Stimulated activated CD8-positive, alpha-beta memory T cell treated with anti-CD3 and anti-CD28 coated beads, Interleukin-4, amount 100 ng/mL, for 48 hours (primary cell): ENCODE data around the gene MYLK2.
"Not testable (repeated sequence)": the region's sequence is repeated elsewhere in the genome, so short reads cannot be mapped to it uniquely, and the experiment has no call there.

Experiments
- DNase-seq: peaks from one replicate; pipeline ENCODE4 v3.0.0-alpha.2; 2020

MYLK2 gene

GRCh38 chr20:31819083-31819784 is at the start of gene MYLK2:
Gene MYLK2, plus strand, starts transcription at chr20:31819356. Its CDS starts 225 bp downstream, at chr20:31819581.
- DNase-seq = no peak

DNA sequence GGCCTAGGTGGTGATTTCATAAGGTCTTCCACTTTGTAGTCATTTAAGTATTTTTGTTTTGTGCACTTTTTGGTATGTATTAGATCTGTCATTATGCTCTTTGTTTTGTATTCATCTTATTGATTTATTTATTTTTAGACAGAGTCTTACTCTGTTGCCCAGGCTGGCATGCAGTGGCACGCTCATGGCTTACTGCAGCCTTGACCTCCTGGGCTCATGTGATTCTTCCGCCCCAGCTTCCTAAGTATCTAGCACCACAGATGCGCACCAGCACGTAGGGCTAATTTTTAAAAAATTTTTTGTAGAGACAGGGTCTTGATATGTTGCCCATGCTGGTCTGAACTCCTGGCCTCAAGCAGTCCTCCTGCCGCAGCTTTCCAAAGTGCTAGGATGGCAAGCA is 49.5 kb upstream of the MYLK2 start:
- no peak for DNase-seq

DNA sequence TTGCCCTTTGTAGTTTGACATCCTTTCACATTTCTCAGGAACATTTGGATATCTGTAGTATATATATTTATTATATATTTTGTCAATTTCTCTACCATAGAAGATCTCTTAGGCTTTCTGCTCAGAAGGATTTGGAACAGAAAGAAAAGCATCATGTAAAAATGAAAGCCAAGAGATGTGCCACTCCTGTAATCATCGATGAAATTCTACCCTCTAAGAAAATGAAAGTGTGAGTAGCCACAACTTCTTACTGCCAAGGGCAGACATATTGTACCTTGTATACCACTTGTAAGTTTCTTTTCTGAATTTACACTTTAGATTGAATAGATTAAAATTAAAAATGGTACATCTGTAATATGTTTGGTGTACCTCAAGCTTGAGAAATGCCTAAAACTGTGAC is 48.9 kb upstream of the MYLK2 start:
- DNase-seq = no peak

DNA sequence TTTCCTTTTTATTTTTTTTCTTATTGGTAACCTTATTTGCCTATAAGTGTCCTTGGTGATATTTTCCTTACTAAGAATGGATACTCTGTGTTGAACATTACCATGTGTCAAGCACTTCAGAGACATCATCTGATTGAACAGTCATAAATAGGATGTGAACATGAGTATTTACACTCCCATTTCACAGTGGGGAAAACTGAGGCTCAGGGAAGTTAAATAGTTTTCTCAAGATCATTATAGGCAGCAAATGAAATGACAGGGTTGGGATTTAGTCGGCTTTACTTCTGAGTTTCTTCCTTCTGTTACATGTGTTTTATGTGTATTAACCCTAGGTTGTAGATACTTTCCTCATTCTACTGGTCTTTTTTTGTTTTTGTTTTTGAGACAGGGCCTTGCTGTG is 44.7 kb upstream of the MYLK2 start:
- no peak for DNase-seq

- no peak for DNase-seq
Observed at GRCh38 chr20:31780839-31781238, 38.3 kb upstream of the MYLK2 start.

GRCh38 chr20:31781945-31782344 is 37.2 kb upstream of the MYLK2 start:
- DNase-seq = no peak

DNA sequence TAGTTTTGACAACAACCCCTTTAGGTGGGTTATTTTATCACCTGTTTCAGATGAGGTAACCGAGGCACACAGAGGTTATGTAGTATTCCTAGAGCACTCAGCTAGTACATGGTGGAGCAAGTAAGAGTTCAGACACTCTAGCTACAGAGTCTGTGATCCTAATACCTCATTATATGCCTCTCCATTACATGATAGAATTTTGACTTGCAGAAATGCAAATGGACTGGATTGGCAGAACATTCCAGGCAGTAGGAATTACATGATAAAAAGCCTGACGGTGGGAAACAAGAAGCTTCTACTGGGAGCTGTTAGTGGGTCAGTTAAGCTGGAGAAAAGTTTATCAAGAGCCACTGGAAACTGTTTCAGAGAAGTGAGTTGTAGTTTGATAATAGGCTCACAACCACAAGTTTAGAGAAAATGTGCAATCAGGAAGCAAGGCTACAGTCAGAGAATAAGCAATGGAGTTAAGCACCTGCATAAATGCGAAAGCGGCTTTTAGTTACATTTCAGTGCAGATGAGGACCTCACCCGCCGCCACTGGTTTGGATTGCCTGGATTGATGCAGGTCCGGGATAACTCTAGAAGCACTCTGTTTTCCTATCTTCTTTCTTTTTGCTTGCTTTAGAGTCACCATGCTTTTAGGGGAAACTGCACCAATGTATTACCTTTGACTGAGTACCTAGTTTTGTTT is 34.7 kb upstream of the MYLK2 start:
- no peak for DNase-seq

GRCh38 chr20:31785089-31785488 is 34.1 kb upstream of the MYLK2 start:
- no peak for DNase-seq

DNA sequence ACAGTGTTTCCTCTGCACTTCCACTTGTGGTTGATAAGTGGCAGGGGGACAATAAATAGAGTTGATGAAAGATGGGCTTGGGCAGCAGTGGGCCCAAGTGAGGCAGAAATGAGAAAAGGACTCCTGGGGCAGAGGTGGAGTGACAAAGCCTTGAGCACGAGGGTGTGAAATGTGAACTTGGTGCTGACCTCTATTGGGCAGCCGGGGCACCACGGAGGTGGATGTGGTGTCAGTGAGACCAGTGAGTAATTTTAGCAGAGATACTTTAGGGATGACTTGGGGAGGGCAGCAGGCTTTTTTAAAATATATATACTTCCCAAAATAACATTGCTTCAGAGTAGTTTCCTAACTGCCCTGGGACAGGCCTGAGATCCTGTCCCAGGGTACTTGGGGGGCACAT is 30.6 kb upstream of the MYLK2 start:
- DNase-seq = no peak

- DNase-seq = no peak
Observed at GRCh38 chr20:31790401-31790800, 28.8 kb upstream of the MYLK2 start.

DNA sequence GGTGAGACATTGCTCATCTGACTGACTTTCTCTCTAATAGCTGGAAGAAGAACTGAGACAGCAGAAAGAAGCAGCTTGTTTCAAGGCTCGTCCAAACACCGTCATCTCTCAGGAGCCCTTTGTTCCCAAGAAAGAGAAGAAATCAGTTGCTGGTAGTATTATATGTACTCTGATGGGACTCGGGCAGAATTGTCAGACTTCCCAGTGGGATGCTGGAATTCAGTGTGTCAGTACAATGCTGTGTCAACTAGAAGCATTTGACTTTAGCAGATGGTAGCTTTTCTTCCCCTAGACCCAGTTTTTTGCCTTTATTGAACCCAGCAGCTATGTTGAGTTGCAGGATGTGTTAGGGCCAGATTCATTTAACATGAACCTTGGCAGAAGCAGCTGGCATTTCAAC is 21.8 kb upstream of the MYLK2 start:
- no peak for DNase-seq

DNA sequence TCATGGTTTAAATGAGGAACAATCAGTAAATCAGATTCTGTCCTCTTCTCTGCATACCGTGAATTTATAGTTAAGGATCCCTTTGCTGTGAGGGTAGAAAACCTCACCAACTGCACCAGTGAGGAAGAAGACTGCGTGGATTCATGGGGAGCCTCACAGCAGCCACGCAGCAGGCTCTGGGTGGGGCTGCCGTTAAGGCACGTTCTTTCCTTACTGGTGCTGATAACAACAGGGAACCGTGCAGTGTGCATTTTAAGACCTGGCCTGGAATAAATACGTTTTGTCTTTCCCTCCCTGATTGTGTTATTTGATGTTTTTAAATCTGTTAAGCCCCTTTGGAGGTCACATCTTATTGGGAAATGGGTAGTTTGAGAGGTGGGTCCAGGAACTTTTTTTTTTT is 17.6 kb upstream of the MYLK2 start:
- no peak for DNase-seq

DNA sequence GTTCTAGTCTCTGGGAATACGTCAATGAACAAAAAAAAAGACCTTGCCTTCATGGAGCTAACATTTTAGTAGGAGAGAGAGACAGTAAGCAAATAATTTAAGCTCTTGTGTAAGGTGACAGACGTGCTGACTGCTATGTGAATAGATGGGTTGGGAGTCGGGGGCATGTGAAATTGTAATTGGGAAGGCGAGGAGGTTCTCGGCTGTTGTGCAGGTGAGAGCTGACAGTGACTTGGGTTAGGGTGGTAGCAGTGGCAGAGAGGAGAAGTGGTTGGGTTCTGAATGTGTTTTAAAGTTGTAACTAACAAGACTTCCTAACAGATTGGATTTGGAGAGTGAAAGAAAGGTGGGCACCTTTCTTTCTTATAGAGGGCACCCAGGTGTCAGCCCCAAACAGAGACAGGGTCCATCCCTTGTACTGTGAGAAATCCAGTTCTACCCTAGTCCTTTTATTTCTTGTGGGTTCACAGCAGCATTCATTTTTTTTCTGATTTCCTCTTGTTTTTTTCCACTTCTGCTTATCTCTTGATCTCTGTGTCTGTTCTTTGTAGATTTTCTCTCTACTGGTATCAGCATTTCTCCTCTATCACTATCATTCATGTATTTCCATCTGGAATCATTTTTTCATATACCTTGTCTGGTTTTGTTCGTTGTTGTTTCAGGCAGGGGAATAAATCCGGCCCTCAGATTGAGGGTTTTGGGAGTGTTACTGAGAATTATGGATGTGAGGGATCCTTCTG is 15.4 kb upstream of the MYLK2 start:
- DNase-seq = no peak

DNA sequence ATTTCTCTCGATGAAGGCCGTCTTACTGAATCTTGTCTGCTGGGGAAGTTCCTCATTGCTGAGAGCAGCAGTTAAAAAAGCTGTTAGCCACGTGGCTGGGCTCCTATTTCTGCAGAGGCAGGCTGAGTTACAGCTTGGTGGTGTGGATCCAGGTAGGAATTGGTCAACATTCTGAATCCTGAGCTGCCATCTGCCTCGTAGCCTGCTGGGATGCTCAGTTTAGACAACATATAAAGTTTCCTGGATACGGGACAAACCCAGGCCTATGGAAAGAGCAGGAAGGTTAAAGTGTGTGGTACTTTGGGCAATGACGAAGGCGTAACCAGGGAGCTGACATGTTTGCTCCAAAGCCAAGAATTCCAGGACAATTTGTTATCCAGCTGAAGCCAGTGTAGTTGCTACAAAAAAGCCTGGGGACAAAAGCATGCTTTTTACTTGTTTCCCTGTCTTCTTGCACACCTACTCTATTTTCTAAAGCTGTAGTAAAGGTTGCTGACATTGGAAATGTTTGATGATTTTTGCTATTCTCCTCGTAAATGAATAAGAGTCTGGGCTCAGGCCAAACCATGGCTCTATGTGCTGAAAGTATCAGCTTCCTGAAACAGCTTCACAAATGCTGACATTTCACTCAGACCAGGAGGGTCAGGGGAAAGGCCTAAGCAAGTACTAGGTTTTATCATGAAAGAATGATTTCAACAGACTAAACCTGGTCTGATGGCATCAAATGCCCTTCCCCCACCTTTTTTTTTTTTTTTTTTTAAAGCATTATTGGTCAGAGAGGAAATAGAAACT is 12.4 kb upstream of the MYLK2 start:
- no peak for DNase-seq

- DNase-seq = no peak
Observed at GRCh38 chr20:31808481-31808880, 10.7 kb upstream of the MYLK2 start.

DNA sequence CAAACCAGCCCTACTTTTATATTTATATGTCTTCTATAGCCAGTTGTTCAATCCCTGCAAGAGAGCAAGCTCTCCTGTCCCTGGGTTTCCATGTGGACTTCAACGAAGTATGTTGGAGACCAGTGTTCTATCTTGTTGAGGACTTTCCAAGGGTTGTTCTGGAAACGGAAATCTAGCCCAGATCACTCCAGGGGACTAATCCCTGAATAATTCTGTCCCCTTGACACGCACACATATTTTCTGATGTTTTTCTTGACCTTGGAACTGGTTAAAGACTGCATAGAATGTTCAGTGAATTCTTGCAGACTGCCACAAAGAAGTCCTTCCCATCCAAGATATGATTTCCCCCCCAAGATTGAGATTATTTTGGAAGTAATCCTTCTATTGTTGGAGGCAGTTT is 9.5 kb upstream of the MYLK2 start:
- no peak for DNase-seq

- DNase-seq = no peak
Observed at GRCh38 chr20:31811198-31811597, 8.0 kb upstream of the MYLK2 start.

GRCh38 chr20:31811796-31812728 is 7.1 kb upstream of the MYLK2 start:
- DNase-seq = no peak

- DNase-seq = no peak
Observed at GRCh38 chr20:31813611-31814010, 5.5 kb upstream of the MYLK2 start.

GRCh38 chr20:31814142-31814541 is 5.0 kb upstream of the MYLK2 start:
- DNase-seq = not testable (repeated sequence)

- DNase-seq = no peak
Observed at GRCh38 chr20:31815408-31816188, 3.6 kb upstream of the MYLK2 start.
